ENCODE data around the gene TMEM151B. TPM values are rescaled to one million over a fixed set of nuclear protein-coding genes. Genes with fewer than 3 reads are reported as not detected.

TMEM151B gene
- total and polyA plus RNA-seq, 9 of the 15 experiments (the other 6 are each of a cell fraction or from before 2014, with no cell fraction given), result not detected

DNA sequence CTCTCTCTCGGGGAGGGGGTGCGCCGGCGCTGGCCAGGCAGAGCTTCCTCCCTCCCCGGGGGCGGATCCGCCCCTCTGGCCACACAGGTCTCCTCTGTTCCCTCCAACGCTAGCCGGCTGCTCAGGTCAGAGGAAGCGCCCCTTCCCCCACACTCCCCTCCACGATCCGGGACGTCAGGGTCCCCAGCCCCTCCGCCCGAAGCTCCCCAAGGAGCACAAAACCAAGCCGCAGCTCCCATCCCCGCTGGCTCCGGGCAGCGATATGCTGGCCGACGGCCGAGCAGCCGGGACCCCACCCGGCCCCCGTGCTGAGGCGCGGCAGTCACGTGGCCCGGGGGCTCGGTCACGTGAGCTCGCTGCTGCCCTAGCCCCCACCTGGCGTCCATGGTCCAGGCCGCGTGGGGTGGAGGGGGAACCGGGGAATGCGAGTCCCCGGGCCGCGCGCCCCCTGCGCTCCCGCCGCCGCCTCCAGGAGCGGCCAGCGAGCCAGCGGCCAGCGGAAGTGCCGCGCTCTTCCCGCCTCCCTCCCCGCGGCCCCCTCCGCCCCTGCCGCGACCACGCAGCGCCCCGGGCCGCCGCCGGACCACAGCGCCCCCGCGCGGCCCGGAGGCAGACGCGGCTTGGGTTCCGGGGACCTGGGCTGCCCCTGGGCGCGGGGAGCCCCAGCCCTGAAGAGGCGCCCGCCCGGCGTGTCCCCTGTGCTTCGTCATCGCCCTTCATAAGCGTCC, 13.1 kb upstream of the TMEM151B start, which contains the start of gene SLC35B2 (continued):
- TF ChIP-seq, protein P1, sequence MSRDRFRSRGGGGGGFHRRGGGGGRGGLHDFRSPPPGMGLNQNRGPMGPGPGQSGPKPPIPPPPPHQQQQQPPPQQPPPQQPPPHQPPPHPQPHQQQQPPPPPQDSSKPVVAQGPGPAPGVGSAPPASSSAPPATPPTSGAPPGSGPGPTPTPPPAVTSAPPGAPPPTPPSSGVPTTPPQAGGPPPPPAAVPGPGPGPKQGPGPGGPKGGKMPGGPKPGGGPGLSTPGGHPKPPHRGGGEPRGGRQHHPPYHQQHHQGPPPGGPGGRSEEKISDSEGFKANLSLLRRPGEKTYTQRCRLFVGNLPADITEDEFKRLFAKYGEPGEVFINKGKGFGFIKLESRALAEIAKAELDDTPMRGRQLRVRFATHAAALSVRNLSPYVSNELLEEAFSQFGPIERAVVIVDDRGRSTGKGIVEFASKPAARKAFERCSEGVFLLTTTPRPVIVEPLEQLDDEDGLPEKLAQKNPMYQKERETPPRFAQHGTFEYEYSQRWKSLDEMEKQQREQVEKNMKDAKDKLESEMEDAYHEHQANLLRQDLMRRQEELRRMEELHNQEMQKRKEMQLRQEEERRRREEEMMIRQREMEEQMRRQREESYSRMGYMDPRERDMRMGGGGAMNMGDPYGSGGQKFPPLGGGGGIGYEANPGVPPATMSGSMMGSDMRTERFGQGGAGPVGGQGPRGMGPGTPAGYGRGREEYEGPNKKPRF (IDR thresholded peaks at IDR 0.05; ENCODE audit: low read depth, low read length), result no peak
- TF ChIP-seq CREM (IDR thresholded peaks at IDR 0.05; ENCODE audit: low read depth) (peak; percentile 87), PHB2 (IDR thresholded peaks at IDR 0.05; ENCODE audit: low read depth) (no peak), SNIP1 (IDR thresholded peaks at IDR 0.05; ENCODE audit: low read depth) (no peak), L3MBTL2 (IDR thresholded peaks at IDR 0.05) (peak; percentile 80), ZNF717 (CRISPR knock-in tag; IDR thresholded peaks at IDR 0.05) (no peak), LEF1 (IDR thresholded peaks at IDR 0.05) (peak; percentile 76; the same call in 1 of the 2 replicates), CHD4 (IDR thresholded peaks at IDR 0.05; ENCODE audit: insufficient read depth, insufficient replicate concordance, low read depth, low read length, poor library complexity, severe bottlenecking) (no peak), SAFB (IDR thresholded peaks at IDR 0.05; ENCODE audit: borderline replicate concordance, low read depth, low read length) (no peak), MEF2A (IDR thresholded peaks at IDR 0.05; ENCODE audit: control insufficient read depth, low read depth, low read length) (no peak), SRSF9 (IDR thresholded peaks at IDR 0.05; ENCODE audit: borderline replicate concordance, low read depth, low read length) (no peak), EGR1 (conservative IDR thresholded peaks at IDR 0.05) (peak; percentile 89), SOX6 (IDR thresholded peaks at IDR 0.05) (peak; percentile 44), SREBF1 (IDR thresholded peaks at IDR 0.05; ENCODE audit: borderline replicate concordance, low read depth, low read length) (no peak), HDGF (IDR thresholded peaks at IDR 0.05) (no peak), ARID1B (IDR thresholded peaks at IDR 0.05) (peak; percentile 44), ZBTB1 (CRISPR knock-in tag; IDR thresholded peaks at IDR 0.05; ENCODE audit: borderline replicate concordance, low read depth) (peak; percentile 88; the same call in 1 of the 2 replicates)
- TF ChIP-seq, protein P2, sequence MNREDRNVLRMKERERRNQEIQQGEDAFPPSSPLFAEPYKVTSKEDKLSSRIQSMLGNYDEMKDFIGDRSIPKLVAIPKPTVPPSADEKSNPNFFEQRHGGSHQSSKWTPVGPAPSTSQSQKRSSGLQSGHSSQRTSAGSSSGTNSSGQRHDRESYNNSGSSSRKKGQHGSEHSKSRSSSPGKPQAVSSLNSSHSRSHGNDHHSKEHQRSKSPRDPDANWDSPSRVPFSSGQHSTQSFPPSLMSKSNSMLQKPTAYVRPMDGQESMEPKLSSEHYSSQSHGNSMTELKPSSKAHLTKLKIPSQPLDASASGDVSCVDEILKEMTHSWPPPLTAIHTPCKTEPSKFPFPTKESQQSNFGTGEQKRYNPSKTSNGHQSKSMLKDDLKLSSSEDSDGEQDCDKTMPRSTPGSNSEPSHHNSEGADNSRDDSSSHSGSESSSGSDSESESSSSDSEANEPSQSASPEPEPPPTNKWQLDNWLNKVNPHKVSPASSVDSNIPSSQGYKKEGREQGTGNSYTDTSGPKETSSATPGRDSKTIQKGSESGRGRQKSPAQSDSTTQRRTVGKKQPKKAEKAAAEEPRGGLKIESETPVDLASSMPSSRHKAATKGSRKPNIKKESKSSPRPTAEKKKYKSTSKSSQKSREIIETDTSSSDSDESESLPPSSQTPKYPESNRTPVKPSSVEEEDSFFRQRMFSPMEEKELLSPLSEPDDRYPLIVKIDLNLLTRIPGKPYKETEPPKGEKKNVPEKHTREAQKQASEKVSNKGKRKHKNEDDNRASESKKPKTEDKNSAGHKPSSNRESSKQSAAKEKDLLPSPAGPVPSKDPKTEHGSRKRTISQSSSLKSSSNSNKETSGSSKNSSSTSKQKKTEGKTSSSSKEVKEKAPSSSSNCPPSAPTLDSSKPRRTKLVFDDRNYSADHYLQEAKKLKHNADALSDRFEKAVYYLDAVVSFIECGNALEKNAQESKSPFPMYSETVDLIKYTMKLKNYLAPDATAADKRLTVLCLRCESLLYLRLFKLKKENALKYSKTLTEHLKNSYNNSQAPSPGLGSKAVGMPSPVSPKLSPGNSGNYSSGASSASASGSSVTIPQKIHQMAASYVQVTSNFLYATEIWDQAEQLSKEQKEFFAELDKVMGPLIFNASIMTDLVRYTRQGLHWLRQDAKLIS (CRISPR knock-in tag; IDR thresholded peaks at IDR 0.05), result no peak

Measured in K562 (cell line).